ELR (cell line): ENCODE data around the gene NSRP1.
"Not testable (repeated sequence)": the region's sequence is repeated elsewhere in the genome, so short reads cannot be mapped to it uniquely, and the experiment has no call there.

Source experiments
- DNase-seq: peaks from one replicate; pipeline ENCODE4 v3.0.0-alpha.2; 2015; ENCODE audit warnings: low read depth

The NSRP1 gene

DNA sequence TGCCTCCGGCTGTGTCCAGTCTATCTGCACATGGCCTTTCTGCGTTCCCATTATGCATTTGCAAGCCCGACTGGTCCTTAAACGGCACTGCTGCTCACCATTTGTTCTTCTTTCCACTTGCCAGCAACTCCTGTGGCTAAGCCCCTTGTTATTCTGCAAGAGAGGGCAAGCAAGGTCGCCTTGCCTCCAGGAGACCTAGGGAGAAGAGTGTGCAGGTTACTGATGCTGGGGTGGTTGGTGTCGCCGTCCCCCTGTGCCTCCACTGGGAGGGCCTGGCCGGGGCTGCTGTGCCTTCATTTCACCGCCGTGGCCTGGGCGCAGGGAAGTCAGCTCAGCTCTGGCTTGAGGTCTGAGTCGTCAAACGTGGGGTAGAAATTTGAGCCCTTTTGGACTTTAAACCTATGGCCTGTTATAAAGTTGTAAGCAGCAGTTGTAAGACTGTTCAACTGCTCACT, 106.1 kb downstream of the NSRP1 start:
- no peak for DNase-seq

DNA sequence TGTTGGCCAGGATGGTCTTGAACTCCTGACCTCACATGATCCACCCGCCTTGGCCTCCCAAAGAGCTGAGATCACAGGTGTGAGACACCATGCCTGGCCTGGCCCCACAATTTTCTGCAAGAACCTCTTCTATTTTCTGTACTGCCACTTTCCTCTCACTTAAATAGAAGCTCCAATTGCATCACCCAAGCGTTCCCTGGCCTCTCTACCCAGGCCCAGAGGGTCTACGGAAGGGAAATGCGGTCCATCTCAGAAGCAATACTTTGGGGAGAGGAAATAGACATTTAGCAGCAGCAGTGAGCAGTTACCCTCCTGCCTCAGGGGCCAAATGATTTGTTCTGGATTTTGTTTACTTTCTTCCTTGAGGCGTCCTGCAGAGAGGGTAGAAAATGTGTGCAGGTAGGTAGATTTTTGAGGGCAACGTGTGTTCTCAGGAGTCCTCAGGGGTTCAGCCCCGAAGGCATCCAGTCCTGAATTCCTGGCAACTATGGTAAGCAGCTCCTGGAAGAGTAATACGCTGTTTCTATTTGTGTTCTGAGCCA, 107.9 kb downstream of the NSRP1 start:
- no peak for DNase-seq

DNA sequence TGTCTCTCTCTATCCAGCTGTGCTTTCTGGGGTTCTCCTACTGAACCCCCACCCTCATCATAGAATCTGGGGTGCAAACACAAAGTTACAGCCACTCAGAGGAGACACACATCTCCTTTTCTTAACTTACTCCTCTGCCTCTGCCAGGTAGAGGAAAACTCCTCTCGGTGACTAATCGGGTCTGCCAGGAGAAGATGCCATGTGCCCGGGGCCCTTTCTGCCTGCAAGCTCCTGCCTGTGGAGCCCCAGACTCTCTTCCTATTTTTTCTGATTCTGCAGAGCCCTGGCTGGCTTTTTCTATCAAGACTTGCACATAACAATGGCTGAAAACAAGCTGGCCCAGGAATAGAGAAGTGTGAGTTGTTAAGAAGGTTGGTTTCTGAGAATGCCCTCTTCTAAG, 108.5 kb downstream of the NSRP1 start:
- no peak for DNase-seq

DNA sequence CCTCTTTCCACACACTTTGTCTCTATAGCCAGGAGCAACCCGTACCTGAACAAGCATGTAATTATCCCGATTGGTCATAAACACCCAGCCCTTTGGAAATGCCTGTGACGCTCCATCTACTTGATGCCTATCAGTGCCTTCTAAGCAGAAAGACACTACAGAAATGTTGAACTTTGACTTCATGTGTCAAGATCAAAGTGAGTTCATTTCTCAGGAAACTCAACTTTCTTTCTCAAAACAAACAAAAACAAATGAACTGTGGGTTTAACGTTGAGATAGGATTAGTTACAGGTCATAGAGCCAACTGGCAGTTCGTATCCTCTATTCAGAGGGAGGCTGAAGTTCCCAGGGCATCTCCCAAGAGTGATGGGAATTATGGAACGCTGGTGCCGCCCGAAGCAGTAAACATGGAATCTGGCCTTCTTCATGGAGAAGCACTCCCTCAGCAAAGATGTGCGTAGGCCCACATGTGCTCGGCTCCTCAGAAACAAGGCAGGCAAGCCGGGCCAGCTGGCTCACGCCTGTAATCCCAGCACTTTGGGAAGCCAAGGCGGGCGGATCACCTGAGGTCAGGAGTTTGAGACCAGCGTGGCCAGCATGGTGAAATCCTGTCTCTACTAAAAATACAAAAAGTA, 109.4 kb downstream of the NSRP1 start:
- no peak for DNase-seq

DNA sequence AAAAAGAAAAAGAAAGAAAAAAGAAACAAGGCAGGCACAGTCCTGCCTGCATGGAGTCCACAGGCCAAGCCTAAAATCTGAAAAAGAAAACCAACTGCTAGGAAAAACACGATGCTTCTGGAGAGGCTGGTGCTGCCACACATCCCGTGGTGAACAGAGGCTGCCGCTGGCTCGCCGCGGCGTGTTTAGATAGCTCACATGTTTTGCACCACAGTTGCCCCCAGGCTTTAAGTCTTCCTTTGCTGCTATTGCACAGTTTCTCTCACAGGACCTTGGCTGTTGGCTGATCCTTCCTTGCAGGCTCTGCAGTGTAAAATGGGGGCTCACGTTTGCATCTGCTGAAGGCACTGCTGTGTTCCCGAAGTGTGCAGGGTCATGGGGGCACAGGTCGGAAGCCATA, 110.3 kb downstream of the NSRP1 start:
- DNase-seq: peak; percentile 45

DNA sequence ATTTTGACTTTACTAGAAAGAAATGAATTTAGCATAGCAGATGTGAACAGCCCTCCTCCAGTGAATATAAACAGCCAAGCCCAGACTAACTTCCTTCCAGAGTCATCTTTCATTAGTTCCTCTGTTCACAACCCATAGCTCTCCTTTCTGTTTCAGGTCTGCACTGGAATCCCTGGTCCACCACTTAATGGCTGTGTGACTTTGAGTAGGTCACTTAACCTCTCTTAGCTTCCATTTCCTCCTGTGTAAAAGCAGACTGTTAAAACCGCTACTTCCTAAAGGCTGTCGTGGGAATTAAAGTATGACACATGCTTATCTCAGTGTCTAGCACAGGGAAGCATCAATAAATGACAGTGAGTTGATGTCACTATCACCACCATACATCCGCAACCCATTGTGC, 111.4 kb downstream of the NSRP1 start:
- DNase-seq: no peak

DNA sequence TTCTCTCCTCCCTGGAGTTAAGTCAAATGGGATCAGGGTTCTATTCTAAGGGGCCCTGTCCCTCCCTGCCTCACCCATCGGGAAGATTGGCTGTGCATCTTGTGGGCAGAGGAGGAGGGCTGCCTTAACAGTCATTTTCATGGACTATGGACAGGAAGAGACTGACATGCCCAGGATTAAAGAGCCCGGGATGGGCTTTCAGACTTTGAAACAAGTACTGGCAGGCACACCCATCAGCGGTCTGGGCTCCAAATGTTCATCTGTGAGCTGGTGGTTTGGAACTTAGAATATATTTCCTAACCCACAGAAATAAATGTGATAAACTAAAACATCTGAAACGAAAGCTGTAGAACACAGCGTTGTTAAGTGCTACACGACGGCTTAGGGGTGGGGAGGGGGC, 112.4 kb downstream of the NSRP1 start:
- no peak for DNase-seq

DNA sequence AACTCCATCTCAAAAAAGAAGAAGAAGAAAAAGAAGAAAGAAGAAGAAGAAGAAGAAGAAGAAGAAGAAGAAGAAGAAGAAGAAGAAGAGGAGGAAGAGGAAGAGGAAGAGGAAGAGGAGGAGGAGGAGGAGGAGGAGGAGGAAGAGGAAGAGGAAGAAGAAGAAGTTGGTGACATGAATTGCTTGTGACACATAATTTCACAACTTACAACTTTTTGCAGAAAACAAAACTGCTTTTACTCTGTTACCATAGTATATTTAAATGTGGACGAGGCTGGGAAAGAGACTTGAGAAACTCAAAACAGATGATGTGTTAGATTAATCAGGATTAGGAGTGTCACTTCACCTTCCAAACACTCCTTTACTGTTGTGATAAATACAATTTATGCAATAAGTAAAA, 113.4 kb downstream of the NSRP1 start:
- DNase-seq: not testable (repeated sequence)

DNA sequence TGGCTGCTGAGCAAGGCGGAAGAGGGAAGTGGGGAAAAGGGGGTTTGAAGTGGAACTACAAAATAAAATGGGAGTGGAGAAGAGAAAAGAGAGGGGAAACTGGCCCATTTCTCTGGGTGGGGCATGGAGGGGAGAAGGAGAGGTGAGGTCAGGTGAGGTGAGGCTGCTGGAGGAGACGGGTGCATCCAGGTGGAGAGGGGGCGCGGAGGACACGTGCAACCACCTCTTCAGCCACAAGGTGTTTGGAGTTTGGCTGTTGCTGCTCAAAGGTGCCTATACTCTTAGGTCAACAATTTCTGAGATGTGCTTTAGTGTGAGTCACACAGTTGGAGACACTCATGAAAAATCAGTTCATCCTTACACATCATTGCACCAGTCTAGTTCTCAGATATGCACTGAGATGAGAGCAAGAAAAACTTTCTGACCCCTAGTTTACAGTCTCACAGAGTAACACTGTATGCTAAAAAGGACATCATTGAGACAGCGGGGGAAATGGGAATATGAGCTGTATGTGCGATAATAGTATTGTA, 114.0 kb downstream of the NSRP1 start:
- peak; percentile 32 for DNase-seq

DNA sequence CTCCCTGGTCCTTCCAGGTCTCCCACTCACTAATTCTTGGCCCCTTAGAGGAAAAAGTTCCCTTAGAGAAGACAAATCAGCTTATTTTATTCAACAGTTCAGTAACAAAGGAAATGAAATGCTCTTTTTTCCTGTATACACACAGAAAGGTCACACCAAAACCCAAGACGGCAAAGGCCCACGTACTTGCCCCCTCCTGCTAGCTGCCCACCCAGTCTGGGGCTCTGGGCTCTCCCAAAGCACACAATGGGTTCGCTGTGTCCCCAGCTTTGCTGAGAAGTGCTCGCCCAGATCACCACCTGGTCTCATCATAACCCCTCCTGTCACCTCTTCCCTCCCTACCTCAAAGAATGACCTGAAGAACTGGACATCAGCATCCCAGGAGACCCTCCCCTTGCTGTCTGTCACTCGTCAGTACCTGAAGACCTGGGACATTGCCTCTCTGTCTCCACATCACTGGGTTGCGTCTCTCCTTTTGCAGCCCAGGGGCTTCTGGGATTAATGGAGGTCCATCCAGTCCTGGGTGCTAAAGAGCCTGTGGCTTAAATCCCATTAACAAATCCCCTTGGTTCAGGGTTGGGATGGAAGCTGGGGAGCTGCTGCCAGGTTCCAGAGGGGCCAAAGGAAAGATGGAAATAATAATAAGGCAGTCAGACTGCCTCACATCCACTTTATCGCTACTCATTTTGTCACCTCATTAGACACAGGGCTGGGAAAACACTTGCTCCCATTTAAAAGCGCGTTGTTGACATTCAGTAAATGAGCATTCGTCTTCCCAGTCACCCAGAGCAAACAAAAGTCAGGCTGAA, 115.6 kb downstream of the NSRP1 start:
- no peak for DNase-seq

DNA sequence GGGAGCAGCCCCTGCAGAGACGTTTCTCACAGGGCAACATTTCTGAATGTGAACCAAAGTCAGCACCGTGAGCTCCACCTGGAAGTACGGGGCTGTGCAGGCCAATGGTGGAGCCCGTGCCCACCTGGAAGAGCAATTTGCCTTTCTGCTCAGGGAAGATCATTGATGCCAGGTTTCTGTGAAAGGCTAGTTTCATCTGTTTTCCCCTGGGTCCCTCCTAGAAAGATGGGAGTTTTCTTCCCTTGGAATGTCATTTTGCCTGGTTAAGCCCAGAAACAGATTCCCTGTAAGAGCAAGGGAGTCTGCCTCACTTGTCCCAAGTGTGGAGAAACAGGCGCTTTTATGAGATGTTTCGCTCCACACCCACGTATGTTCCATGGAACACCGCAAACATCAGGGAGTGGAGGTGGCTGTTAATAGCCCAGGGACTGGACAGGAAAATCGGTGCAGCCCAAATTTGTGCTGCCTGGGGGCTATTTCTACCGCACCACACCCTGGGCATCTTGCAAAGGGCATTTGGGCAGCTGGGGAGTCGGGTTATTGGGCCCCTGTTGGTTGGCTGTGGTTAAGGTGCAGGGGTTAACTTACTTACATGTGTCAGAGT, 116.3 kb downstream of the NSRP1 start:
- no peak for DNase-seq

DNA sequence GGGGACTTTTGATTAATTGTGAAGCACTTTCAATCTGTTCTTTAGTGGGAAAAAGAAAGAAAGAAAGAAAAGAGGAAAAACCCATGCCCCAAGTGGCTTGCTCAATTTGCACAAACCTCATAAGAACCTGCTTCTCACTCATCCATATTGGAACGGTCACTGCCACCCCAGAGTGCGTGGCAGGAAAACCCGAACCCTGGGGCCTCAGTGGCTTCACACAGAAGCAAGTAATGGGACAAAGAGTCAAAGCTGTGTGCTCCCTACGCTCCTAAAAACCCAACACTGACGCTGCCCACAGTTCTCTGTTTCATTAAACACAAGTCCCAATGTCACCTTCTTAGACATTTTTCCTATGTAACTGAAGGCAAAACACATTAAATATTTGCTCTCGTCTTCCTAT, 117.7 kb downstream of the NSRP1 start:
- DNase-seq: no peak

DNA sequence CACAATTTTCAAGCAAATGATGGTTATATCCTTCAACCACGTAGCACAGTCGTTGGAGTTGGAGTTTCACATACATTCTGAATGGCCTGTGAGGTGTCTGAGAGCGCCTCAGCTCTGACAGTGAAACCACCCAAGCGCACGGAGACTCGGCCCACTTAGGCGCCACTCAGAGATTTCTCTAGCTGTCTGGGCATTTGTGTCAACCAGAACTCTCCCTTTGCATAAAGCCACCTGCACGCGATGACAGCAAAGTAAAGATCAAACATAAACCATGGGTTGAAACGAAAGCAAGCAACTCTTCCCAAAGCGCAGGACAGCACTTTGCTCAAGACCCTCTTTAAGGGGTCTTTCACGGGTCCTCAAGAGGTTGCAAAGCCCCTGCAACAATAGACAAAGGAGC, 118.3 kb downstream of the NSRP1 start:
- no peak for DNase-seq

DNA sequence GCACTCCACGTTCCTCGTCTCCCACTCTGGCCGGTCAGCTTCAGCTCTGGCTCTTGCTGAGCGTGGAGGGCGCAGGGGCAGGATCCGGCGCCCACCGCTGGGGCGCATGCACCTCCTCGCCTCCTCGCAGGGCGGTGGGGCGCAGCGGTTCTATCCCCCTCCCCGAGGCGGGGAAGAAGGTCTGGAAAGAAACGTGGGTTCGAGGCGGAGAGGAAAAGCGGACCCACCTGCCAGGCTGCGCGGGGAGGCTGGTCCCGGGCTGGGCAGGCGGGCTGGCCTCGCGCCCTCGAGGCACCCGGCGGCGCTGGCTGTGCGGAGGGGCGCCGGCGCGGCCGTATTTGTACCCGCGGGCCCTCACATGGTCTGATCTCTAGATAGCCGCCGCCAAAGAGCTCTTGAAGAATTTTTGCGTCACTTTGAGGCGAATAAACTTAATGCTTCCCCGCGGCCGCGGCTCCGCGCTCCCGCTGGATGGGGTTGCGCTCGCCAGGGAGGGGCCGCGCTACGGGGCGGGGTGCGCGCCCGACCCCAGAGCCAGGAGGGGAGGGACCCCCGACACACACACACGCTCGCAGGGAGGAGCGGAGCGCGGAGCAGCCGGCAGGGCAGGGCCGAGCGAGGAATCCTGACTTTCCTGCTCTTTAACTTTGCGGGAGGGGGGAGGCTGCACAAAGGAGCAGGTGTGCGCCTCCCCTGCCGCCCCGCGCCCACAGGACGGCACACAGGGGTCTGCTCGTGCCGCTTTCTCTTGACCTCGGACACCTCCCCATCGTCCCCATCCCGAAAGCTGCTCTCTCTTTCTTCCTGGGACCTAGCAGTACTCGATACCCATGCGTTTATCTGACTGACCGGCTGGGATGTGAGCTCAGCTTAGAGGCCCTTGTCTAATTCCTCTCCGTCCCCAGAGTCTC, 119.0 kb downstream of the NSRP1 start, which contains the start of gene SLC6A4:
Gene SLC6A4 (minus strand): TSS at position 312 of the 911 bp plus-strand sequence. CDS start 13,739 bp downstream, outside the sequence.
- peak; percentile 13 for DNase-seq
